Measurements from ENCODE around the gene ZNF568.

Gene ZNF568

DNA sequence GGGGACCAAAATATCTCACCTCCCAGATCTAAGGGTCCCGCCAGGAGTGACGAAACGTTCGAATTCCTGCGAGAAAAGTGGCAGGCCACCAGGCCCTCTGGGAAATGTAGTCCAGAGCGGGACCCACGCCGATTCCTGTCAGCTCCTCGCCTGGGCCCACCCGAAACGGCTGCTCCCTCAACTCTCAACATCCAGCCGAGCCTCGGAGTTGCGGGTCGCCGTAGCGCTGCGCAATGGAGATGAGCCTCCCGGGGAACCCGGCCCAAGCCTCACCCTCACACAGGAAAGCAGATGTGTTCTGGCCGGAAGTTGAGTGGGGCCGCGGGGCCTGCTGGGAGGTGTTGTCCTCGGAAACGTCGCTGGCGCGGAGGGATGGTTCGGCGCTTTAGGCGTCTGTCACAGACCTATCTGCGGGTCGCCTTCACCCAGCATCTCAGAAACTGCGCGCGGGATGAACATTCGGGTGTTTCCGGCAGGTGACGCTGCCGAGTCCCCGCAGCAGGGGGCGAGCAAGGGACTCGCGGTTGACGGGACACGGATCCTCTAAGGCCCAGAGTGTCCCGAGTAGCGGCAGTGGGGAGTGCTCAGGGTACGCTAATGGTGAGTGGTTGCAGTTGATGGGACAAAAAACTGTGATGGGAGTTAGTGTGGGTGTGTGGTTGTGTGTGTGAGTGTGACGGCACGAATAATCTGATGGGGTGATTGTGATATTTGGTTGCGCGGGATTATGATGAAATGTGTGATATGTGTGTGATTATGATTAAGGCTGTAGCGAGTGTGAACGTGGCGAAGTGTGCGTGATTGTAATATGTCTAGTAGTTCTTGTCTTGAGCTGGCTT is at the start of gene ZNF568, which contains the start of gene ZNF829:
TSS of gene ZNF568 (plus strand) at position 341 of the 839 bp plus-strand sequence. CDS start 6,439 bp downstream, outside the sequence.
TSS of gene ZNF829 (minus strand) at position 300 of the 839 bp plus-strand sequence. CDS start 1,124 bp downstream, outside the sequence.
- ATAC-seq = peak; percentile 97 to 98

DNA sequence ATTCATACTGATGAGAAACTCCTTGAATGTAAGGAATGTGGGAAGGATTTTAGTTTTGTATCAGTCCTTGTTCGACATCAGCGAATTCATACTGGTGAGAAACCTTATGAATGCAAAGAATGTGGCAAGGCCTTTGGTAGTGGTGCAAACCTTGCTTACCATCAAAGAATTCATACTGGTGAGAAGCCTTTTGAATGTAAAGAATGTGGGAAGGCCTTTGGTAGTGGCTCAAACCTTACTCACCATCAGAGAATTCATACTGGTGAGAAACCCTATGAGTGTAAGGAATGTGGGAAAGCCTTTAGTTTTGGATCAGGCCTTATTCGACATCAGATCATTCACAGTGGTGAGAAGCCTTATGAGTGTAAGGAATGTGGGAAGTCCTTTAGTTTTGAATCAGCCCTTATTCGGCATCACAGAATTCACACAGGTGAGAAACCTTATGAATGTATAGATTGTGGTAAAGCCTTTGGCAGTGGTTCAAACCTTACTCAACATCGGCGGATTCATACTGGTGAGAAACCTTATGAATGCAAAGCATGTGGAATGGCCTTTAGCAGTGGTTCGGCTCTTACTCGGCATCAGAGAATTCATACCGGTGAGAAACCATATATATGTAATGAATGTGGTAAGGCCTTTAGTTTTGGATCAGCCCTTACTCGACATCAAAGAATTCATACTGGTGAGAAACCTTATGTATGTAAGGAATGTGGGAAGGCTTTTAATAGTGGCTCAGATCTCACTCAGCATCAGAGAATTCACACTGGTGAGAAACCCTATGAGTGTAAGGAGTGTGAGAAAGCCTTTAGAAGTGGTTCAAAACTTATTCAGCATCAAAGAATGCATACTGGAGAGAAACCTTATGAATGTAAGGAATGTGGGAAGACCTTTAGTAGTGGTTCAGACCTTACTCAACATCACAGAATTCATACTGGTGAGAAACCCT is 38.9 kb upstream of the ZNF568 start:
- ATAC-seq = no peak

DNA sequence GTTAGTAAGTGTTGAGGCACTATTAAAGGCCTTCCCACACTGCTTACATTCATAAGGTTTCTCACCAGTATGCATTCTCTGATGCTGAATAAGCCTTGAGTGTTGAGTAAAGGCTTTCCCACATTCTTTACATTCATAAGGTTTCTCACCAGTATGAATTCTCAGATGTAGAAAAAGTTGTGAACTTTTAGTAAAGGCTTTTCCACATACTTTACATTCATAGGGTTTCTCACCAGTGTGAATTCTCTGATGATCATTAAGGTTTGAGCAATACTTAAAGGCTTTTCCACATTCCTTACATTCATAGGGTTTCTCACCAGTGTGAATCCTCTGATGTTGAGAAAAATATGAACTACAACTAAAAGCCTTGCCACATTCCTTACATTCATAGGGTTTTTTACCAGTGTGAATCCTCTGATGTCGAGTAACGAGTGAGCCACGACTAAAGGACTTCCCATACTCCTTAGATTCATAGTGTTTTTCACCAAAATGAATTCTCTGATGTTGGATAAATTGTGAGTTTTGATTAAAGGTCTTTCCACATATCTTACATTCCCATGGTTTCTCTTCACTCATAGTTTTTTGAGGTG is 24.3 kb upstream of the ZNF568 start:
- ATAC-seq = no peak

DNA sequence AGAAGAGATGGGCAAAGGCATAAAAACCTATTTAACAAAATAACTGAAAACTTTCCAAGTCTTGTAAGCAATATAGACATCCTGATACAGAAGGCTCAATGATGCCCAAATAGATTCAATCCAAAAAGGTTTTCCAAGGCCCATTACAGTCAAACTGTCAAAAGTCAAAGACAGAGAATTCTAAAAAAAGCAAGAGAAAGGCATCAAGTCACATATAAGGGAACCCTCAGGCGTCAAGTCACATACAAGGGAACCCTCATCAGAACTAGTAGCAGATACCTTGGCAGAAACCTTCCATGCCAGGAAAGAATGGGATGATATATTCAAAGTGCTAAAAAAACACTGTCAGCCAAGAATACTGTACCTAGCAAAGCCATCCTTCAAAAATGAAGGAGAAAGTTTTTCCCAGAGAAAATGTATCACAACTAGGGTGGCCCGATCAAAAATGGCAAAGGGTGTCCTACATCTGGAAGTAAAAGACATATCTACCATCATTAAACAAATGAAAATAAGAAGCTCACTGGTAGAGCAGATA is 21.2 kb upstream of the ZNF568 start:
- ATAC-seq = no peak

DNA sequence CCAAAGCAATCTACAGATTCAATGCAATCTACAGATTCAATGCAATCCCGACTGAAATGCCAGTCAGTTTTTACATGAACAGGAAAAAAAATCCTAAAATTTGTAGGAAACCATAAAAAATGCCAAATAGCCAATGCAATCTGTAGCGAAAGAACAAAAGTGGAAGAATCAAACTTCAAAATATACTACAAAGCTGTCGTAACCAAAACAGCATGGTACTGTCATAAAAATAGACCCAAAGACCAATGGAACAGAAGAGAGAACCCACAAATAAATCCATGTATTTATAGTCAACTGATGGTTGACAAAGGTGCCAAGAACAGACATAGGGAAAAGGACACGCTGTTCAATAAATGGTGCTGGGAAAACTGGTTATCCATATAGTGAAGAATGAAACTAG is 17.7 kb upstream of the ZNF568 start:
- ATAC-seq = no peak

DNA sequence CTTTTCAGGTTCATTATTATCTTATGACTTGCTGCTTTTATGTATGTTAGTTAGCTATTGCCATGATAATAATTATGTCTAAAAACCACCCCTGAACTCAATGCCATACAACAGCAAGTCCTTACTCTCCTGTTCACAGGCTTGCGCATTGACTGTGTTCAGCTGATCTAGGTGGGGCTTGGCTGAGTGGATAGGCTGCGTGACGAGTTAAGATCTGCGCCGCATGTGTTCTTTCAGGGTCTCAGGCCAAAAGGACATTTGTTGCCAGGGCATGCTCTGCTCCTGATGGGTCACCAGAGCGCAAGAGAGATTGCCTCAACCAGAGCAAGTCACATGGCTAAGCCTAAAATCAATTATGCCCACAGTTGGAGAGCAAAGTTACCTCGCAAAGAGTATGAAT is 859 bp downstream of the ZNF568 start:
- no peak for ATAC-seq

DNA sequence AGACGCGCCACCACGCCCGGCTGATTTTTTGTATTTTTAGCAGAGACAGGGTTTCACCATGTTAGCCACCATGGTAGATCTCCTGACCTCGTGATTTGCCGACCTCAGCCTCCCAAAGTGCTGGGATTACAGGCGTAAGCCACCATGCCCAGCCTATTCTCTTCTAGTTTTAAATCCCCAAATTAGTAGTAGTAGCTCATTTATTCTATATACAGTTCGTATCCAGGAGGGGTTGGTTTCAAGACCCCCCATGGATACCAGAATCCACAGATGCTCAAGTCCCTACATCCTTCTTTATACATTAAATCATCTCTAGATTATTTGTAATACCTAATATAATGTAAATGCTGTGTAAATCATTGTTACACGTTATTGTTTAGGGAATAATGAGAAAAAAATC is 2.0 kb downstream of the ZNF568 start:
- no peak for ATAC-seq

DNA sequence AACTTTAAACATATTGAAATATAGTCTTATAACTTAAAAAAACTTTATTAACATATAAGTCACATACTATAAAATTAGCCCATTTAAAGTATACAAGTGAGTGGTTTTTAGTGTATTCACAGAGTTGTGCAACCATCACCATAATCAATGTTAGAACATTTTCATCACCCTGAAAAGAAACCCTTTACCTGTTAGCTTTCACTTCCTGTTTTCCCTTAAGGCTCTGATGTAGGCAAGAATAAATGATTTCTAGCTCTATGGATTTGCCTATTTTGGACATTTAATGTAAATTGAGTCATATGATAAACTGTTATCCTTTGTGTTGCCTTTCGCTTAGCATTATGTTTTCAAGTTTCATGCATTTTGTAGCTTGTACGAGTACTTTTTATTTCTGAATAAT is 15.6 kb downstream of the ZNF568 start:
- ATAC-seq = no peak

DNA sequence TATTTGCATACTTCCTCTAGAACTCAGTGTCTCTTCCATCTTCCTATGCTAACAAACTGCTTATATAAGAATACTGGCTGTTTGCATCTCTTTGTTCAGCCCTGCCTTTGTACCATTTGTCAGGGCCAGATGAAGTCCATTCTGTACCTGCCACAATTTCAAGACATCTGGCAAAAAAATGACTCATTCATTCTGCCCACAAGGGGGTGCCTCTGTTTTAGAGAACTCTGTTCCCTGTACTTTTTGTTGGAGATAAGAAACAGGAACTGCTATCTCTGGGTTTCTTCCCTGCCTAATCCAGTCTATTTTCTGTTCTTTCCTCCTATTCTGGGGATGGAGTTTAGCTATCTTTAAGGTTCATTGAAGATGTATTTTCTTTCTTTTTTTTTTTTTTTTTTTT is 23.0 kb downstream of the ZNF568 start:
- no peak for ATAC-seq

DNA sequence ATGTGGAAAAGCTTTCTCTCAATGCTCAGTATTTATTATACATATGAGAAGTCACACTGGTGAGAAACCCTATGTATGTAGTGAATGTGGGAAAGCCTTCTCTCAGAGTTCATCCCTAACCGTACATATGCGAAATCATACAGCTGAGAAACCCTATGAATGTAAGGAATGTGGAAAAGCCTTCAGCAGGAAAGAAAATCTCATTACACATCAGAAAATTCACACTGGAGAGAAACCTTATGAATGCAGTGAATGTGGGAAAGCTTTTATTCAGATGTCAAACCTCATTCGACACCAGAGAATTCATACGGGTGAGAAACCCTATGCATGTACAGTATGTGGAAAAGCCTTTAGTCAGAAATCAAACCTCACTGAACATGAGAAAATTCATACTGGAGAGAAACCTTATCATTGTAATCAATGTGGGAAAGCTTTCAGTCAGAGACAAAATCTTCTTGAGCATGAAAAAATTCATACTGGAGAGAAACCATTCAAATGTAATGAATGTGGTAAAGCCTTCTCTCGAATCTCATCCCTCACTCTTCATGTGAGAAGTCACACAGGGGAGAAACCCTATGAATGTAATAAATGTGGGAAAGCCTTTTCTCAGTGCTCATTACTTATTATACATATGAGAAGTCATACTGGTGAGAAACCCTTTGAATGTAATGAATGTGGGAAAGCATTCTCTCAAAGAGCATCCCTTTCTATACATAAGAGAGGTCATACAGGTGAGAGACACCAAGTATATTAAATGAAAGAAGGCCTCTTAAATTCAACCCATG is 34.4 kb downstream of the ZNF568 start:
- ATAC-seq = no peak

DNA sequence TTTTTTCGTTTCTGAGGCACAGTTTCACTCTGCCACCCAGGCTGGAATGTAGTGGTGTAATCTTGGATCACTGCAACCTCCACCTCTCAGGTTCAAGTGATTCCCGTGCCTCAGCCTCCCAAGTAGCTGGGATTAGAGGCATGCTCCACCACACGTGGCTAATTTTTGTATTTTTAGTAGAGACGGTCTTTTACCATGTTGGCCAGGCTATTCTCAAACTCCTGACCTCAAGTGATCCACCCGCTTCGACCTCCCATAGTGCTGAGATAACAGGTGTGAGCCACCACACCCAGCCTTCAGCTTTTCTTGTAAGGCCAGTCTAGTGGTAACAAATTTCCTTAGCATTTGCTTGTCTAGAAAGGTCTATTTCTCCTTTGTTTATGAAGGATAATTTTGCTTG is 46.2 kb downstream of the ZNF568 start:
- no peak for ATAC-seq

DNA sequence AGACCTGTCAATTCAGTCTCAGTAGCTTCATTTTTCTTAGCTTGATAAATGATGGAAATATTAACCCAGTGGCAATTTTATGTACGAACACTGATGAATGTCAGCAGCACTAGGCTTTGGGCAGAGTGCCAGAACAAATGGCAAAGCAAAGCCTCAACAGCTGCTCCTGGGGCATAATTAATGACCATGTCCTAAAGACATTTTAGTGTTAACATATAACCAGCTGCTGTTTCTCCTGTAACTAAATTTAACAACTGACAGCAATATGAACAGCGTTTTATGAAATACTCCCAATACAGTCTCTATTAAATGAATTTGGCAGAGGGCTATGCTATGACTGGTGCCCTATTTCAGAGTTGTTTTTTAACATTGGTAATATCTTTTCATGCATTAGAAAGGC is 47.1 kb downstream of the ZNF568 start:
- no peak for ATAC-seq

DNA sequence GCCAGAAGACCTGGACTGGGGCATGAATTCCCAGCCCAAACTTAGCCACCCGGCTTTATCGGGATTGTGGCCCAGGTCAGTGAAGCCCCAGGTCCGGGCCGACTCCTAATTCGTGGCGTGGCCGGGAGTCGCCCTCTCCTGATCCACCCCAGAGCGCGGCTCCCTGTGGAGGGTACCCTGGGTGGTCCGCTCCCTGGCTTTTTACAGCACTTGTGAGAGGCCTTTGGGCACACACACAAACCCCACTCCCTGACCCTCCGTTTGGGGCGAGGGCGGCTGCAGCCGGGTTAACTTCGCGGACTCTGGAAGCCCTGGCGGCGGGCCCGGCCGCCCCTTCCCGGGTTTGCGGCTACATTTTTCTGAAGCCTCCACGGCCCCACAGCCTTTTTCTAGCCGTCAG is 56.4 kb downstream of the ZNF568 start:
- ATAC-seq = no peak

DNA sequence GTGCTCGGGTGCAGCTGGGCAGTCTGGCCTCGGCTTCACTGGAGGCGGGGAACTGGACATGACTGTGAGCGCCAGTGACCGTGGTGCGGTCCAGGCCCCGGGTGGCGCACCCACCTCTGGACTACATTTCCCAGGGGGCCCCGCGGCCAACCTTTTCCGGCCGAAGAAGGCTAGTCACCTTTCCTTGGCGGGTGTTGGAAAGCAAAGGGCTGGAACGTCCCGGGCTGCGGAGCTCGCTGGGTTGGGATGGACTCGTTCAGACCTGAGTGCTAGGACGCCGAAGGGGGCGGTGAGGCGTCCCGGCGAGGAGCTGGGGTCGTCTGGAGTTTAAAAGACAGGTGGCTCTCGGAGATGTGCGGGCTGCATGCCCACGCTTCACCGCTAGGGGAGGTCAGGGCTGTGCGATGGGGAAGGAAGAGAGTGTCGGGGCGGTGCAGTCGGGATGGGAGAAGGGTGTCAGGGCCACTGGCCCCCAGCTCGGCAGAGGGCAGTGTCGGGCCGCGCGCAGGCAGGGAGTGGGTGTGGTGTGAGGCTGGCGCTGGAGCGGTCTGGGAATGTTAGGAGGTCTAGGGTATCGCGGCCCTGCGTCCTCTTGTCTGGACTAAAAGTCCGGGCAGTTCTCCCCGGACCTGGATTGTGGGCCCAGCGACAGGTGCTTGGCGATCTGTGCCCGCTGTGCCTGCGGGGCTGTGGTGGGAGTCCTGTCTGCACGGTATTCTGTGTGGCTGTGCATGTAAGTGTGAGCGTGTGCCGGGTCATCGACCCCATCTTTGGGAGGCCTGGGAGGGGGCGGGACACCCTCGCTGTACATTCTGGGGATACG is 57.1 kb downstream of the ZNF568 start:
- ATAC-seq = peak; percentile 94 to 97

DNA sequence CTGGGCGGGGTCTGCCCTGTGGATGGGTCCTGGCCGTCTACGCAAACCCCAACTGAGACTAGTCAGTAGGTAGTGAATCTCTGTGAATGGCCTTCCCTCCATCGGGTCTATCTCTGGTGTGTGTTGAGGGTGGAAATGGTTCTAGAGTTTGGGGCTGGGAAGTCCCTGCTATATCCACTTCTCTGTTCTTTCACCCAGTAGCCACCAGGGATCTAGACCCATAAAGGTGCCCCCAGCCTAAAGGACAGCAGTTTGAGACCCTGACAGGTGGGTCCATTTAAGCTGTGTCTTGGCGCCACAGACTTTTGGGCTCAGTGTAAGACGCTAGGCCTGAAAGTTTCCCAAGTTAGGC is 57.7 kb downstream of the ZNF568 start:
- ATAC-seq = no peak

DNA sequence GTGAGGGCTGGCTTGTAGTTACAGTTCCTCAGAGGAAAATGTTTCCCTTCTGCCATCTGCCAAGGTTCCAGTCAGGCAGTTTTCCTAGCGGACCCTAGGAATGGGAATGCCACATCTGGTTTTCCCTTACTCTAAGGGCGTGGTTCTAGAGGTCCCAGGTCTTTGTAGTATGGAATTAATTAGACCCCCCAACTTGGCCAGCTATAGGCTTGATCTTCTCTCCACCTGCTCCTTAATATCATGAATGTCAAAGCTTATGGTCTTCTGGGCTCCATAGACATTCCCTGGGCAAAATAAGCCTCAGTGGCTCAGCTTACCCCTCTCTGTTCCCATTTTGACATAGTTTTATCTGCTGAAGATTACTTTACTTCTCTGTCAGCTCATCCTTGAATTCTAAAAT is 70.0 kb downstream of the ZNF568 start:
- ATAC-seq = no peak

DNA sequence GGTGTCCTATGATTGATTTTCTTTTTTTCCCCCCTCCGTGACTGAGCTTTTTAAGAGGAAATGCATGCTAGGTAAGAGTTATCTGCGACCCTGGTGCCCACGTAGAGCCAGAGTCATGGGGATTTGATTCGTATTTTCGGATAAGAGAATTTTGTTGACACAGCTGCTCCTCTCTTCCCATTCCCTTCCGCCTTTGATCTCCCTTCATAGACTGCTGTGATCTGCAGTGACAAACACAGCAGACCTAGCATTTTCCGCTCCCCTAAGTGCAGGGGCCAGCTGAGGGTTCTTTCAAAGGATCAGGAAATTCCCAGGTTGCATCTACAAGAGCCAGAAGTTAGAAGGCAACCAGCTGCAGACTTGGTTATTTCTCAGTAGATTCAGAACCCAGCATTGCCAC is 70.5 kb downstream of the ZNF568 start:
- ATAC-seq = no peak

DNA sequence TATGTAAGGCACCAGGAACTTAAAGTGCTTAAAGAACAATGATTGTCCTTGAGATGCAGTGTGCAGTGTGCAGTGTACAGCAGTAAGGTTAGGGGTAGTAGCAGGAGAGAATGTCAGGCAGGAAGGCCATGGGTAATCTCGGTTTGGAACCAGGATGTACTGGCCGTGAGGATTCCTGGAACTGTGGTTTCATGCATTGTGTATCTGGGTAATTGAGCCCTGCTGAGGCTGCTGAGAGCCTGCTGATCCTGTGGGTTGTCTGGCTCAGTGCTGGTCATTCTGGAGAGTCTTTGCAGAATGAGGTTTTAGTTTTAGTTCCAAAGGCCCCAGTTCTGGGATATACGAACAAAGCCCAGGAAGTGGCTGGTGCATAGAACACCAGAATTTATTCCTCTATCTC is 71.0 kb downstream of the ZNF568 start:
- no peak for ATAC-seq

DNA sequence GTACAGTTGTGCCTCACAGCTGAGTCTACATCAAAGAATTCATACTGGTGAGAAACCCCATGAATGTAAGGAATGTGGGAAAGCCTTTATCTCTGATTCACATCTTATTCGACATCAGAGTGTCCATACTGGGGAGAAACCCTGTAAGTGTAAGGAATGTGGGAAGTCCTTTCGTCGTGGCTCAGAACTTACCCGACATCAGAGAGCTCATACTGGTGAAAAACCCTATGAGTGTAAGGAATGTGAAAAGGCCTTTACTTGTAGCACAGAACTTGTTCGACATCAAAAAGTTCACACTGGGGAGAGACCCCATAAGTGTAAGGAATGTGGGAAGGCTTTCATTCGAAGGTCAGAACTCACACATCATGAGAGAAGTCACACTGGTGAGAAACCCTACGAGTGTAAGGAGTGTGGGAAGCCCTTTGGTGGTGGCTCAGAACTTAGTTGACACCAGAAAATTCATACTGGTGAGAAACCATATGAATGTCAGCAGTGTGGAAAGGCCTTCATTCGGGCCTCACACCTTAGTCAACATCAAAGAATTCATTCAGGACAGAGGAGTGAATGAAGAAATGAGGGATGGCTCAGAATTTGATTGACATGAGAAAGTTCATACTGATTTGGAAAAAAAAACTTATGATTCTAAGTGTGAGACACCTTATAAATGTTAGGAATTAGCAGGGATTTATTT is 81.2 kb downstream of the ZNF568 start:
- no peak for ATAC-seq

DNA sequence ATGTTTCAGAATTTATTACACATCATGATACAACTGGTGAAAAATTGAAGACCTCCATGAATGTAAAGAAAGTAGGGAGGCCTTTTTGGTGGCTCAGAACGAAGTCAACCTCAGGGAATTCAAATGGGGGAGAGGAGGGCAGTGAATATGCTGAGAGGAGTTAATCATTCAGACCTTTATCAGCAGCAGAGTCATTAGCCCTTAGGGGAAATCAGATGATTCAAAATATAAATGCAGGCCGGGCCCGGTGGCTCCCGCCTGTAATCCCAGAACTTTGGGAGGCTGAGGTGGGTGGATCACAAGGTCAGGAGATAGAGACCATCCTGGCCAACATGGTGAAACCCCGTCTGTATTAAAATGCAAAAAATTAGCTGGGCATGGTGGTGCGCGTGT is 81.7 kb downstream of the ZNF568 start:
- no peak for ATAC-seq

DNA sequence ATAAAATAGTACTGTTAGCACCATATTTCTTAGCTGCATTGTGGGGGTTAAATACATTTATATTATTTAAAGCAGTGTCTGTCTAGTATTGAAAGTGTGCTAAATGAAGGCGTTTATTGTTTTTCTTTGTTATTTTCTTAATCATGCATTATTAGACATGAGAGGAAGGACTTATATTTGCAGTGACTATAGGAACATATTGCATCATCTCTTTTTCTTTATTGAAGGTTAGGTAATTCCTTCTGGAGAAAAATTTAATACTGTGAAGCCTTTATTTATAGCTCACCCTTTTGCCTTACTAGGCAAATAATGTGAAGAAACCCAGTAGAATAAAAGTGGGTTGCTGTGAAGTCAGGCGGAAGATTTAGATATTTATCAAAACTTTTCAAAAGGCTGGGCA is 83.2 kb downstream of the ZNF568 start:
- ATAC-seq = no peak

Measured in activated CD4-positive, CD25-positive, alpha-beta regulatory T cell treated with anti-CD3 and anti-CD28 coated beads, Interleukin-2, amount 50 U/mL, for 24 hours (primary cell).